Measurements from ENCODE around the gene APOBEC3A. TPM values are rescaled to one million over a fixed set of nuclear protein-coding genes. Genes with fewer than 3 reads are reported as not detected.

Gene APOBEC3A
- total RNA-seq, 1 donor = not detected

DNA sequence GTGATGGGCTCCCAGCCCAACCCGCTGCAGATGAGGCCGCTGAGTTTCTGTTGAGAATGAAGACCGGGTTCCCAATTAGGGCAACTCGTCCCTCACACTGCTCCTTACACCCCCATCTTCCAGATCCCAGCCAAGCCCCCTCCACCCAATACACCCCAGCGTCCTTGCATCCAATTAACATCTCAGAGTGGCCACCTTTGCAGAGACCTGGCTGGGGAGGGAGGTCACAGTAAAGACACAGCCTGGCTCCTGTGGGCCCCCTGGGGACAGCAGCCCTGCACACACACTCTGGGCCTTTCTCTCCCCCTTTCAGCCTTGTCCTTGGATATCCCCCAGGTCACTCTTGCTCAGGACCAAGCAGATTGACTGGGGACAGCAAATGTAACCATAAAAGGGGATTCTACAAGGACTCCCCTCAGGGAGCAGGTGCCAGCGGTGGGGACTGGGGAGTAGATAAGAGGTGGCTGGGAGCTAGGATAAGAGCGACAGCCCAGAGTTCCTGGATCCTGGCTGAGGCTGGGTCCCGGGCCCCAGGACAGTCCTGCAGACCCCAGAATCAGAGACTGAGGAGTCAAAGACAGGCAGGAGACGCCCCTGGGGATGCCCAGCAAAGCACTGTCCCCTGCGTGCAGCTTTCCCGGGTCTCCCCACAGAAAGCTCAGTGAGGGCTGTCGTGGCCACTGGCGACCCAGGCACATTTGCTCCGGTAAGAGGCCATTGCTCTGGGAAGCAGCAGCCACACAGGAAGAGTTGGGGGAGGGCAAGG, 8.4 kb downstream of the APOBEC3A start:
- no peak for DNase-seq (ENCODE audit: low read depth)
- TF ChIP-seq, protein P1, sequence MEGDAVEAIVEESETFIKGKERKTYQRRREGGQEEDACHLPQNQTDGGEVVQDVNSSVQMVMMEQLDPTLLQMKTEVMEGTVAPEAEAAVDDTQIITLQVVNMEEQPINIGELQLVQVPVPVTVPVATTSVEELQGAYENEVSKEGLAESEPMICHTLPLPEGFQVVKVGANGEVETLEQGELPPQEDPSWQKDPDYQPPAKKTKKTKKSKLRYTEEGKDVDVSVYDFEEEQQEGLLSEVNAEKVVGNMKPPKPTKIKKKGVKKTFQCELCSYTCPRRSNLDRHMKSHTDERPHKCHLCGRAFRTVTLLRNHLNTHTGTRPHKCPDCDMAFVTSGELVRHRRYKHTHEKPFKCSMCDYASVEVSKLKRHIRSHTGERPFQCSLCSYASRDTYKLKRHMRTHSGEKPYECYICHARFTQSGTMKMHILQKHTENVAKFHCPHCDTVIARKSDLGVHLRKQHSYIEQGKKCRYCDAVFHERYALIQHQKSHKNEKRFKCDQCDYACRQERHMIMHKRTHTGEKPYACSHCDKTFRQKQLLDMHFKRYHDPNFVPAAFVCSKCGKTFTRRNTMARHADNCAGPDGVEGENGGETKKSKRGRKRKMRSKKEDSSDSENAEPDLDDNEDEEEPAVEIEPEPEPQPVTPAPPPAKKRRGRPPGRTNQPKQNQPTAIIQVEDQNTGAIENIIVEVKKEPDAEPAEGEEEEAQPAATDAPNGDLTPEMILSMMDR (IDR thresholded peaks at IDR 0.05; ENCODE audit: insufficient read depth, low read length) = no peak
- no peak overlapping the region for H3K4me3 ChIP-seq (ENCODE audit: low read depth, low read length)

DNA sequence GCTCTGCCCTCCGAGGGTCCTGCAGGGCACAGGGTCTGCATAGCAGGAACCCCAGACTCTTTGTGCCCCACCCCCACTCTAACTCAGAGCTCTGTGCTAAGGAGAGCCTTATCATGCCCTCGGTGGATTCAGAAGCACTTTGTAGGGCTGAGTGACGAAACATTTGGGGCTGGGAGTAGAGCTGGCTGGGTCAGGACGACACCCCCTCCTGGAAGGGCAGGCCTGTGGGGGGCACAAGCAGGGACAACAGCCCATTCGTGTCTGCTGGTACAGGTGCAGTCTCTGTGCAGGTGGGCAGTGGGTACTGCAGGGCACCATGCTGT, 8.9 kb downstream of the APOBEC3A start:
- no peak for DNase-seq (ENCODE audit: low read depth)
- no peak overlapping the region for H3K4me3 ChIP-seq (ENCODE audit: low read depth, low read length)
- TF ChIP-seq, protein P1 (IDR thresholded peaks at IDR 0.05; ENCODE audit: insufficient read depth, low read length) = no peak

DNA sequence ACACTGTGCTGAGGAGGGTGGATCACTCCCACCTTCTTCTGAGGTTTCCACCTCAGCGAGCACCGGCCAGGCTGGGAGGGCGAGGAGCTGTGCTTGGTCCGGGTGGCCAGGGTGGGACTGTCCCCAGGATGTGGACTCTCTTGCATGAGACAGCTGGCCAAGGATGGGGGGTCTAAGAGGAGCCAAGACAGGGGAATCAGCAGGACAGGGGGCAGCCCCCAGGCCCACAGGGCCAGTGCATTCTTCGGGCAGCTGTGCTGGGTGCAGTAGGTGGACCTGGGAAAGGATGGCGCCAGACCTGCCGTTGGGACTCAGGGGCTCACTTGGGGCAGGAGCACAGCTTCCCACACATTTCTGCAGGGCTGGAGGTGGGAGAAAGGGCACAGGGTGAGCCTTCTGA, 9.5 kb downstream of the APOBEC3A start:
- H3K4me3 ChIP-seq (ENCODE audit: low read depth, low read length) = no peak overlapping the region
- TF ChIP-seq, protein P1 (IDR thresholded peaks at IDR 0.05; ENCODE audit: insufficient read depth, low read length) = no peak
- DNase-seq (ENCODE audit: low read depth) = no peak

DNA sequence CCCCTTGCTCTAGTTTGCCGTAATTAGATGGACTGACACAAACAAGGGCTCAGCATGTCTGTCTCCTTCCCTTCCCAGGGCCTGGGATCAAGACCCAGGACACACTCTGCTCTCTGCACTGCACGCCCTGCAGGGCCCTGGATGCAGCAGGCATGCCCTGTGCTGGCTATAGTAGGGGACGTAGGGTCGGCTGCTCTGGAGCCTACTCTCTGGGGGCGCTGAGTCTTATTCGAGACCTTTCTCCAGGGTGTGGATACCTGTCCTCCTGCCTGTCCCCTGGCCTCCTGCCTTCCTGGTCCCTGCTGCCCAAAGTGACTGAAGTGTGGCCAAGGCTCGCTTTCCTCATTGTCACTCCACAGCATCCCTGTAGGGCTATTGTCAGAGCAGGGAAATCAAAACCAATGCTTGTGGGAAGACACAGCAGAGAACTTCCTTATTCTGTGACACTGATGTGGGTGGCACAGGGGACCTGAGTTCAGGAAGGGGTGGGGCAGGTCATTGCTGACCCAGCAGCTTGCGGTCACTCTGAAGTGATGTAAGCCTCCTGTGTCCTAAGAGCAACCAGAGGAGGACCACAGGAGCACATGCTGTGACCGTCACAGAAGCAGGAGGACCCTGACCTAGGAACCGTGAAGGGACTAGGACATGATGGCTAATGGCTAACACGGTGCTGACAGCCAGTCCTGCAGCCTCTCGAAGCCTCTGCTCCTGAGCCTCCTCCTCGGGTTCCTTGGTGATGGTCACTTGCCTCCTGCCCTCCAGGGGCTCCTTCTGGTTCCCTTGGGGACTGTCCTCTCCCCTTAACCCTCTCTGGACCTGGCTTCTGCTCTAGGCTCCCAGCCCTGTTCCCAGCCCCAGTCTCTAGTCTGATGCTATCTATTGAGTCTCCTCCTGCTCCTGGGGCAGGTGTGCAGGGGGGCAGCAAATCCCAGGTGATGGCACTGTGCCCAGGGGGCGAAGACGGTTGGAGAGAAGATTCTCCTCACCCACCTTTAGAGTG, 10.3 kb downstream of the APOBEC3A start:
- DNase-seq (ENCODE audit: low read depth) = no peak
- H3K4me3 ChIP-seq (ENCODE audit: low read depth, low read length) = no peak overlapping the region
- TF ChIP-seq, protein P1 (IDR thresholded peaks at IDR 0.05; ENCODE audit: insufficient read depth, low read length) = no peak

DNA sequence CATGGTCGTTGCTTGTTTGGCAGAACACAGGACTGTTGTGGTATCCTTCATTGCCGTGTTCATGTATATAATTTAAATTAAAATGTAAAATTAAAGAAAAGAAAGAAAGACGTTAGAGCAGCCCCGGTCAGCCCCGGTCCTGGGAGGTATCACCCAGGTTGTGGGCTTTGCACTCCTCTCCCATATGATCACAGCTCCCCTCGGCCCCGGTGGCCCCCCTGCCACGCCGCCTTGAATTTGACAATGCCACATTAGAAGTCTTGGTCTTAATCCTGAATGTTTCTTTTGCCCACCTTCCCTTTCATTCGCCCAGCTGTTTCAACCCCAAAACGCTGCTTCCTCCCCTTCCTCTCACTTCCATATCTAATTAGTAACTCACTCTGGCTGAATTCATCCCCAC, 11.4 kb downstream of the APOBEC3A start:
- TF ChIP-seq, protein P1 (IDR thresholded peaks at IDR 0.05; ENCODE audit: insufficient read depth, low read length) = no peak
- no peak overlapping the region for H3K4me3 ChIP-seq (ENCODE audit: low read depth, low read length)
- DNase-seq (ENCODE audit: low read depth) = no peak

DNA sequence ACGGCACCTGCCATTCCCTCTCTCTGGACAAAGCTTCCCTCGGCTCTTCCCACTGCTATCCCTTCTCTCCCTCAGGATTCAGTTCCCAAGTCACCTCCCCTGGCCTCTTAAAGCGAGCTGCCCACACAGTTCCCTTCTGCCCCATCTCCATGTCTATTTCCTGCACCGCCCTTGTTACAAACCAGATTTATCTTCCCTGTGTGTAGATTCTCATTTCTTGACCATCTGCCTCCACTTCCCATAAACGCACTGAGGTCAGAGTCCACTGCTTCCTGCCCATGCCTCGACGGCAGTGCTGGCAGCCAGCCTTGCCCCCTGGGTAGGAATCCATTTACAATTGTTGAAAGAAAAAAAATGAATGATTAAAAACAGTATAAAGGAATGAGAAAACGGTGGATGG, 13.1 kb downstream of the APOBEC3A start:
- H3K4me3 ChIP-seq (ENCODE audit: low read depth, low read length) = no peak overlapping the region
- TF ChIP-seq, protein P1 (IDR thresholded peaks at IDR 0.05; ENCODE audit: insufficient read depth, low read length) = no peak
- no peak for DNase-seq (ENCODE audit: low read depth)
